HG02610 (cell line): ENCODE results near the gene NTM.

Experiments used
- ATAC-seq: cut with Tn5 transposase; IDR thresholded peaks from one replicate; pipeline ENCODE4 v1.9.1; 2021; ENCODE audit warnings: mild to moderate bottlenecking, moderate library complexity; ENCODE audit not compliant: unreplicated experiment

NTM gene

DNA sequence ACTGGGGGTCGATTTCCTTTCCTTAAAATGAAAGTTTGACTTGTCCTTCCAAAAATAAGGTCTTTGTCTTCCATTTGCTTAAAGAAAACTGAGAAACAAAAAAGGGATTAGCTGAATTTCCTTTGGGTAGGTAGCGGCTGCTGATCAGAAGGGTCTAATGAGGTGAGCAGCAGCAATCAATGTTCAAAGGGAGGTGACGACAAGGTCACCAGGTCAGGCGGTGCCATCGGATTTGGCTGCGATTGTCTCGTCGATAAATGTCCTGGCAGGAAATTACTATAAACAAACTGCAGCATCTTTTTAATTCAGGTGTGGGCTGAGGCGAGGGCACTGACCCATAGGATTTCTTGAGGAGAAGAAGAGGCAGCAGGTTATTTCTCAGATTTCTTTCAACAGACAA, 480.1 kb downstream of the NTM start:
- ATAC-seq: no peak

DNA sequence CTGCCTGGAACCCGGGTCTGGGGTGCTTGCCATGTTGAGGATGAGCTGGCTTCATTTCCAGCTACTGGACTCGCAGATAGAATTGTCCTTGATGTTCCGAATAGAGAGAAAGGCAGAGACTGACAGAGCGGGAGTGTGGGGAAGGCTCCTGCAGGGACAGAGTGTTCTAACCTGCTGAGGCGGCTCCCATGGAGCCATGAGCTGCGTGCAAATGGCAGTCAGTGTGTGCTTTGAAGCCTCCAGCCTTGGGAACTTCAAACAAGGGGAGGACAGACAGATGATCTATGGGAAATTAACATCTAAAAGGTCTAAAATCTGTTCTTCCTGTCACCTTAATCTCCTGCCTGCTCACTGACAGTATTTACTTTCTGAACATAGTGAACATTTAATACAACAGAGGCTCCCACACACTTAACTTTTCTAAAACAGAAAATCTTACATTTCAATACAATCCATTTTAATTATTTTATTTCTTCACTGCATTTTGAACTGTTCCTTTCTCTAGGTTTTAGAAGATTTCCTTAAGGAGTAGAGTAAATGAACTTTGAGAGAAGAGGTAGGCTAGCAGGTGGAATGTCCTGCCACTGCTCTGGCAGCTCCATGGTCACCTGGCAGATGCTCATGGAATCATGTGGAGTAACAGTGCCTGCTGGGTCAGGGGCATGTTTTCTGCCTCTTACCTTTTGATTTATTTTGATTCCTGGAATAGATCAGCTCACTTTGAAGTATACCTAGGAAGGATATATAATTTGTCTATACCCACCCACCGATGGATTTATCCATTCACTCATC, 481.7 kb downstream of the NTM start:
- ATAC-seq: no peak

DNA sequence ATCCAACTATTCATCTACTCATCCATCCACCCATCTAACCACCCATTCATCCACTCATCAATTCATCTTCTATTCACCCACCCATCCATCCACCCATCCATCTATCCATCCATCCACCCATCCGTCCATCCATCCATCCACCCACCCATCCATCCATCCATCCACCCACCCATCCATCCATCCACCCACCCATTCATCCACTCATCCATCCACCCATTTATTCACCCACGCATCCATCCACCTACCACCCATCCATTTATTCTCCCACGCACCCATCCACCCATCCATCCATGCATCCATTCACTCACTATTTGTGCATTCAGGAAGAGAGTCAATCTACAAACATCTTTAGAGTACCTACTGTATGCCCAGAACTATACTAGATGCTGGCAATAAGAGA, 482.3 kb downstream of the NTM start:
- ATAC-seq: no peak

DNA sequence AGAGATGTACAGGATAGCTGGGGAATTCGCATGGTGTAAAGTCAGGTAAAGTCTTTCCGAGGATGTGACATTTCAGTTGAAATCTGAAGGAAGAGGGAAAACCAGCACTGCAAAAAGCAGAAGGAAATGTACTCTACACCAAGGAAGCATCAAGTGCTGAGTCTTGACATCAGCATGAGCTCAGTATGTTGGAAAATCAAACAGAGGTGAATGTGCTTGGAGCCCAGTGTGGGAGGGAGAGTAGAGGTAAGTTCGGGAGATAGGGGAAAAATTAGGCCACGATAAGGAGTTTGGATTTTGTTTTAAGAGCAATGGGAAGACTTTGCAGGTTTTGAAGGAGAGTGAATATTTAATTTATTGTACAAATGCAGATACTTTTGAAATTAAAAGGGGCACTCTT, 484.0 kb downstream of the NTM start:
- ATAC-seq: no peak

DNA sequence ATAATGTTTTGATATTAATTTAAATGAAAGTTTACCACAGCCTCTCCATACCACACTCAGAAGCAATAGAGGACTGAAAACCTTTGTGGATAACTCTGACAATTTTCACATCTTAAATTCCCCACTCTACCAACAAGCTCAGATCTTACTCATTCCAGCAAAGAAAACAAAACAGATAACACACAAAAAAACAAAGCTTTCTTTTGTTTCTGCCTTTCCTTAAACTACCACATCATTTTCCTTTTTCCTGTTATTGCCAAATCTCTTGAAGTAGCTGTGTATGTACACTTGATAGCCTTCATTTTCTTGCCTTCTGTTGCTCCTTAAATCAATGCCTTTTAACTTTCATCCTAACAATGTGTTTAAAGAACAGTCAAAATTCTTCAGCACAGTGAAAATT, 484.9 kb downstream of the NTM start:
- ATAC-seq: no peak

DNA sequence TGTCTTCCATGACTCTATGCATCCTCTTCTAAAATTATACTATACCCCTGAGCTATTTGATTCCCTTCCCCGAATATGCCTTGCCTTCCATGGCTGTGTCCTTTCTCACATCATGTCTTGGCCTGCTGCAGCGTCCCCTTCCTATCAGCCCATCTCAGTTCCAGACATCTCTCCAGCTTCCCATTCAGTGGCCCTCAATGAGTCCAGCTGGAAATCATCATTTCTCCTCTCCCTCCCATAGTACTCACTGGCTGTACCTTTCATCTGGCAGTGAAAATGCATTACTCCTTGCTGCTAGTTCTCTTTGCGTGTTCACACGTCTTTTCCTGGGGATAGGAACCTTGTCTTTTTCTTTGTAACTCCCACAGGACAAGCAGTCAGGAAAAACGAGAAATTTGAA, 486.8 kb downstream of the NTM start:
- ATAC-seq: no peak

DNA sequence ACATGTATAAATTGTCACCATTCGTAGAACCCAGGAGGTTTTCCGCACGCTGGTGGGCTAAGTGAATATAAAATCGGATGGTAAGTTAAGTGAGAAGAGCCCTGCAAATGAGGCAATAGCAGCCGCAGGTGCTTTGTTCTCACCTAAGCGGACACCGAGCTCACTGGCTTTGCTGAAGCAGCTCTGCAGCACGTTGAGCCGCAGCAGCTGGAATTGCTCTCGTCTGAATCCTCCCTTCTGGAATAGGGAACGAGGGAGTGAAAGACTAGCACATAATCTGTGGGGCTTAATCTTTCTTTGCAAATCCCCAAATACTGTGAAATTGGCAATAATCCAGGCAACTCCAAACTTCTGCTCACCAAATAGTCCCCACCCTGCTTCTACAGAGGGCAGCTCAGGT, 488.1 kb downstream of the NTM start:
- no peak for ATAC-seq

DNA sequence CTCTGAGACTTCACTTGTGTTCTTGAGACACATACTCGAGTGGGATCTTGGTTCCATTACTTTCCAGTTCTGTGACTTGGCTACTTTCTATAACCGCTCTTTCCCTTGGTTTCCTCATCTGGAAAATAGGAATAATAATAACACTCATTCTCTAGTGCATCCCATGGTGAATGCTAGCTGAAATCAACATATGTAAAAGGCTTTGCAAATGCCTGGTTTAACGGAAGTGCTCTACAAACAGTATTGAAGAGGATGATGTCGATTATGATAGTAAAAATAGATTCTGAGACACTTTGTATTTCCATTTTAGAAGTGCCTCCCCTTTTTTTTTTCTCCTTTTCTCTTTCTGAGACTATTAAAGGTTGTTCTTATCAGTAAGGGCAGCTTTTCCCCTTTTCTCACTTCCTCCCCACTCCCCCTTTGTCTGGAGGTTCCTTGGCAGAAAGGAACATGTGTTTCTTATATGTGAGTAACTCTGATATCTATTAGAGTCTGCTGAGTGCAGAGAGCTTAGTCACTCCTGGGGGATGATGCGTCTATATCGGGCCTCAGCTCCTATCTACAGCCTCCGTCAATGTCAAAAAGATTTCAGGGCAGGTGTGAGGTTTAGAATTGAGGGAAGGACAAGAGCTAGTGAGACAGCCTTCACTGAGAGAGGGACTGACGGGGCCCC, 489.3 kb downstream of the NTM start:
- no peak for ATAC-seq

DNA sequence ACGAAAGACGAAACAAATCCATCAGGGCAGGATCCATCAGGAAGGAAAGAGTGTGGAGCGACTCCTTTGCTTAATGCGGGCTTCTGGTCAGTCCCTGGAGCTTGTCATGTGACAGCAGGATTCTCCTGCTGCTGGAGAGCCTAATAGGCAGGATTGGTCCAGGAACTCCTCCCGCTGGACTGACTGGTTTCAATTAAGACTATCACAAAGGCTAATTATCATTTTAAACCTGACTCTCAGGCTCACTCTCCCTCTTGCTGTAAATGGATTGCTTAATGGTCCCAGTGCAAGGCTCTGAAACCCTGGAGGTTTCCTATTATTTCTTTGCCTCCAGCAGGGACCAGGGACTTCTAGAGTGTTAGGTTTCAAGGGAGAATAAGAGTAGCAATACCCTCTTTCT, 493.8 kb downstream of the NTM start:
- ATAC-seq: no peak

DNA sequence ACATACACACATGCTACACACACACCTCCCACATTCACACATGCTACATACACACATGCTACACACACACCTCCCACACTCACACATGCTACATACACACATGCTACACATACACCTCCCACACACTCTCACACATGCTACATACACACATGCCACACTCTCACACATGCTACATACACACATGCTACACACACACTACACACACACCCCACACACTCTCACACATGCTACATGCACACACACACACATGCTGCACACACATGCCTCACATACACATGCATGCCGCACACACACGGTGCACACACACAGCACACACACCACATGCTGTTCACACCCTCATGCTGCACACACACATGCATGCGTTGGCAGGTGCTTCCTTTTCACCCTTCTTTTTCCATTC, 495.4 kb downstream of the NTM start:
- no peak for ATAC-seq

DNA sequence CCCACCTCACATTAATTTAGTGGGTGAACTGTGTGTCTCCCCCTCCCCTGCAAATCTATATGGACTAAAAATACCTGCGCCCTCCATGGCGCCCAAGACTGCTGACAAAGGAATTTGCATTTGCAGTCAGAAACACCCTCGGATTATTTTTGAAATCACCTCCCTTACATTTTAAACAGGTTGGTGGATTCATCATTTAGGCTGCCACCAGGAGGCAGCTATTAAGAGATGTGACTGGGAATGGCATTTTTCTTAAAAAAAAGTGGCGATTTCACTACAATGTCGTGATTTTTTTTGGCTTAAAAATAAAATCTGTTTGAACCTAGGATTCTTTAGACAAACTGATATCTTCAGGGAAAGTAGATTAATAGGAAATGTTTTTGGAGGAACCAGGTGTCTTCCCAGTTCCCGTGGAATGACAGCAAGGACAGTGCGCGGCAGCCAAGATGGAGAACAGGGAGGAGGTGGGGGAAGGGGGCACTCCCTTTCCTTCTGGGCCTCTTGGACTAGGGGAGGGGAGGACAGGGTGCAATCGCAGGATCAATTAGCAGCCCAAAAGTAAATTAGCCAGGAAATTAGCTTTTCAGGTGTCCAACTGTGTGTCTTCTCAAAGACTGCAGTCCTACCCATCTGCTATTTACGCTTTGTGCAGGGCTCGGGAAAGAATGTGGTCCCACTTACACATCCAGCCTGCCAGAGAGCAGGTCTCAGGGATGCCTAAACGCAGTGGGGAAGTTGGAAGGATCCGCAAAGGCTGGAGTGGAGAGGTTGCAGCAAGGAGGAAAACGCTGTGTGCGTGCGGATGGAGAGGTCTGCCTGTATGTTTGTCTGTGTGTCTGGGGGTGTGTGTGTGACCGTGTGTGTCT, 496.4 kb downstream of the NTM start:
- no peak for ATAC-seq

DNA sequence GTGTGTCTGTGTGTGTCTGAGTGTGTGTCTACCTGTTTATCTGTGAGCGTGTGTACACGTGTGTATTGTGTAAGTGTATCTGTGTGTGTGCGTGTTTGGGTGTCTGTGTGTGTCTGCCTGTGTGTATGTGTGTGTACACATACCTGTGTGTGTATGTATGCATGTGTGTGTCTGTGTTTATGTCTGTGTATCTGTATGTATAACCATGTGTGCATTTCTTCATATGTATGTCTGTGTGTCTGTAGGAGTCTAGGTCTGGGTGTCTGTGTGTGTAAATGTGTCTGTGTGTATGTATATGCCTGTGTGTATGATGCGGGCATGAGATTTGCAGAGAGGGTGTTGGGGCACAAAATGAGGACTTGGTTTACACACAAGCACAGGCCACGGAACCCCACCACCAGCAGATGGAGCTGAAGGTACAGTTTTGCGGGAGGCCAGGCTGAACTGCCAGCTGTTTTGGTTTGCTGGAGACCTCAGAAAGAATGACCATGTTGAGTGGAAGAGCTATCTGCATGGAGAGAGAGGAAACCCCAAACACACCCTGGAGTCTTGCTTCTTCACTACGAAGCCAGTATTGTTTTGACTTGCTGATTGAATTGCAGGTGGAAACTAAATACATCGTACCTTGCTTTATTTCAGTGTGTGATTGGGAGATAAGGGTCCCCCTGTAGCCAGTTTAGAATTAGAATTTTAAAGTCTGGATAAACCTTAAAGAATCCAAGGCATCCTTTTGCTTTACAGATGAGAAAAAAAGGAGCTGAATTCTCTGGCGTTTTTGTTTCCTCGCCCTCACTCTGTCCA, 497.2 kb downstream of the NTM start:
- ATAC-seq: peak; percentile 43

DNA sequence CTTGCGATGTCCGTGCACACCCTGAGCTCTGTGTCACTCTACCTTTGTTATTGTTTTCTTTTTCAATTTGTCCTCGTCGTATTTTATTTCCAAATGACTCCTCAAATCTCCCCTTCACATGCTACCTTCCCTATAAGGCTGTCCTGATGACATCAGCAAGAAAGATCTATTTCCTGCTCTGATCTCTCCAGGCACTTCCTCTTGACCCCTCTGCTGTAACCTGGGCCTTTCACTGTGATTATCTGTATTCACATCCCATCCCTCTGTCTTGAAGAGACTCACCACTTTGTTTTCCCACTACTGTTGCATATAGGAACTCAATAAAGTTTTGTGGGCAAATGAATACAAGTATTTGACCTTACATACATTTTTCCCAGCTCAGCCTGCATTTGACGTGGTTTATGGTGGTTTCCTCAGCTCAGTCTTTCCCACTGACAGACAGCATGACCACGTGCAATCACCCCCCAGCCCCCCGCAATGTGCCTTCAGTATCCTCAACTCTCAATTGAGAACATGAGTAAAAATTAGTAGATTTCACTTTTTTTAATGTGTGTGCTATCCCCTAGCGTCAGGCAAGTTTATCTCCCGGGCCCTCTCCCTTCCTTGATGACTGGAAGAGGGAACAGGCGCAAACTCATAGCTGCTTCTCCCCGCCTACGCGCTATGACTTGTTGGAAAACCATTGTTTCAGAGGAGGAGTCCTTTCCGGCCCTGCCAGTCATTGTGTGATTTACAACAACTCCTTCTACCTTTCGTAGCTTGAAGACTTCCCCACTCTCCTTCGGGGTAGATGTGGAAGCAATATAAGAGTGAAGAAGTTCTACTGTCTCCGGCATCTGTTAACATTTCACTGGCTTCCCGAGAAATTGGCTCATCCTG, 498.5 kb downstream of the NTM start:
- ATAC-seq: no peak

DNA sequence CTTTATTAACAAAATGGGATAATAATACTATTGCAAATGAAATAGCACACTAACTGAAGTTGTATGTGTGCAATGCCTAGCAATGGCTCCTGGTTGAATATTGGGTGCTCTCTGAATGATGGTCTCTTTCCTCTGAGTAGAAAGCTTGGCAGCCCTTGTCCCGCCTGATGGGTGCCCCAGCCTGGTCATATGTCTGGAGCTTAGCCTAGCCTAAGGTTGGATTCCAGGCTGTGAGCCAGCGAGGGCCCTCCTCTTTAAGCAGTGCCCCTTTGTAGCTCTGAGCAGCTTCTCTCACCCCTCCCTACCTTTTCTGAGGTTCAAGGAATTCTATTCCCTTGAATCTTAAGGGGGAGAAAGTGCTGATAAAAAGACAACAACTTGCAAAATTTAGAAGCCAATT, 499.9 kb downstream of the NTM start:
- ATAC-seq: no peak

DNA sequence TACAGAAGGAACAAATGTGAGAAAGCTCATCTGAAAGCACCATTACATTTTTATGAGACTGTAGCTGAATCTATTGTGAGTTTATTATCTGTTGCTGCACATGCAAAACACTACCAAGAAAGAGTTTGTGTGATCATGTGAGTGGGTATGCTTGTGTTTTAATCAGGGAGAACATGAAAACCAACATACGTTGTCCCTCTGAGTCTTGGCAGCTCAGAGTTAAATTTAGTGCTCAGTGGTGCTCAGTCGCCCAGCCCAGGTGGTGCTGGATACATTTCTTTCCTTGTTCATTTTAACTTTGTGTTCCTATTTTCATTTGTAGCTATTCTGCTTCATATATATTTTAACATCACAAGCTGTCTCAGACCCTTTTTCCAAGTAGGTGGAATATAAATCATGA, 500.6 kb downstream of the NTM start:
- ATAC-seq: no peak

DNA sequence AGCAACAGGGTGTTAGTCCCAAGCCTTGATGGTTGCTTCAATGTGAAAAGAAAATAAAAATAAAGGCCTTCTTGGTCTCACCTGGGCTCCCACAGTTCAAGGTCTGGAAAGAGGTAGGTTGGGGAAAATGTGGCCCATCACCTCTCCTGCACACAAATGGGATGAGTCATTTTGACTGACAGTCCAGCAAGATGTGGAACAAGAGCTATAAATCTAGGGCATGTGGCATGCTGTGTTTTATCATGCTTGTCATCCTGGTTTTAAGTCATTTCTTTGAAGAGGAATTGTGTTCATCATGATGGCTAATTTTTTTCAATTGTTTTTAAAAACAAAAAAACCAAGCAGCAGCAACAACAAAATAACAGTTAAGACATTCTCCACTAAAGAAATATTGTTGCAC, 503.7 kb downstream of the NTM start:
- no peak for ATAC-seq

DNA sequence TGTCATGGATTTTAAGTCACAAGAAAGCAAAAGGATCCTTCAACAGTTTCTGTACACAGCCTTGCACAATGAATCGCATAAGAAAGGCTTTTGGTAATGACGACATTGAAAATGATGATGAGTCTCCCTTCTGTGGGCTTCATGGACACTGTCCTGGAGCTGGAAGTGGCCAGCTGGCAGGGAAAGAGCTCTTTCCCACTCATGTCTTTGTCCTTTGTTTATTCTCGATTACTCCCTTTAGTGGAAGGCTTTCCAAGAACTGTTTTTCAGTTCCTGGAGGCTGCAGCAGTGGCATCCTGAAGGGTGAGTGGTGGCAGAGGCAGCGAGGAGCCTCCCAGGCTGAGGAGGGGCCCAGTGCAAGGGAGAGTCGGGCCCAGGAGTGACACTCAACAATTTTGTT, 505.2 kb downstream of the NTM start:
- no peak for ATAC-seq

DNA sequence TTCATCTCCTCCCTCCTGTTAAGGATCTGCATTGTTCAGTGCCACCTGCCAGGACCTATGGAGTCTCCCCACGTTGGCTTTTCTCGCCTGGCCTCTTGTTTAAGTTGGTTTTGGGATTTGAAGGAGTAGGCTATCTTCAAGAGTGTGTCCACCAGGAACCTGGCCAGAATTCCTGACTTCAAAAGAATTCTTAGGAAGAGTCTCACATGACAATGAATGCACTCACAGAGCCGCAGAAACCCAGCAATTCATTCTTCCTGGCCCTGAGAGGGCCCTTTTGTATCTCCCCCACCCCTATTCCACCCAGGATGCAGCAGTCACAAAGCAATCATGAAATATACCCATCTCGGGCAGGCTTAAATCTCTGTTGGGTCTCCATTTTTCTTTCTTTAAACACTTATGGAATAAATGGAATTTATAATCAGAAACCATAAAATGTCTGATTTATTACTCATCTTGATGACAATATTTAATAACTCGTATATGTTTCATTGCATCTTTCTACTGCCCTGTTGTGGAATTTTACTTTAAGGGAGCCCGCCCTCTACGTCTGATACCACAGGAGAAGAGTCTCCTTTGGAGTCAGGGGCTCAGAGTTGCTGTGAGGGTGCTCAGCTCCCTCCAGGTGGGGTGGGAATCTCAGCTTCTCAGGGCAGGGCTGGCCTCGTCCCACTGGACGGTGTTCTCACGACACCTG, 507.0 kb downstream of the NTM start:
- no peak for ATAC-seq

DNA sequence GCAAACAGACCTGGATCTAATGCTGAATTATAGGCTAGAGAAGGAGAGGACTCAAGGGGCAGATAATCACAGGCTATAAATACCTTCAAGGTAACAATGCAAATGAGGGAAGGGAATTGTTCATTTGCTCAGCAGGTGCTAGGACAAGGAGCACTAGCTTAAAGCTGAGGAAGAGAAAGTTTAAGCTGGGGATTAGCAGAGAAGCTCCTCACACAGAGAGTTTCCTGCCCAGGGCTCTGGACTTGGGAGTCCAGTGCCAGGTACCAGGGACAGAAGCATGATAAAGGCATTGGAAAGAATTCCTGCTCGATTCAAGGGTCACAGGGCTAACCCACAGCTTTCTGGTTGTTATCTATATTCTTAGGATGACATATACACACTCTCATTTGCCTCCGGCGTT, 509.9 kb downstream of the NTM start:
- ATAC-seq: no peak
